ENCODE measurements around the gene RDH11. TPM values are rescaled to one million over a fixed set of nuclear protein-coding genes. Genes with fewer than 3 reads are reported as not detected.

The RDH11 gene
- total and polyA plus RNA-seq, 2 experiments from 2014 or later = 95.2 to 139 TPM

DNA sequence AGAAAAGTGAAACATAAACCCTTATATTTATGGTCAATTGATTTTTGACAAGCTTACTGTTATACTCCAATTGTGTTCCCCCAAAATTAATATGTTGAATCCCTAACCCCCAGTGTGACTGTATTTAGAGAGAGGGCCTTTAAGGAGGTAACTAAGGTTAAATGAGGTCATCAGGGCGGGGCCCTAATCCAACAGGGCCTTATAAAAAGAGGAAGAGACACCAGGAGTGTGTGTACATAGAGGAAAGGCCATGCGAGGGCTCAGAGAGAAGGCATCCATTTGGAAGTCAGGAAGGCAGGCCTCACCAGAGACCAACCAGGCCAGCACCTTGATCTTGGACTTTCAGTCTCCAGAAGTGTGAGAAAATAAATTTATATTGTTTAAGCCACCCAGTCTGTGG lies 14.6 kb downstream of the RDH11 start:
- Histone ChIP-seq H2AFZ (no peak overlapping the region), H3F3A (replicated peaks; ENCODE audit: low read depth) (peaks cover 8% of the 10 kb centered on the region), H3K4me2 (no peak overlapping the region), H4K20me1 (replicated peaks; ENCODE audit: insufficient read depth) (peaks cover 61% of the 10 kb centered on the region), H3K4me3 (no peak overlapping the region), H3K79me2 (replicated peaks; ENCODE audit: insufficient read depth) (peaks cover 66% of the 10 kb centered on the region), H3K4me1 (ENCODE audit: insufficient read depth) (no peaks in the 10 kb centered on the region), H3K9me2 (ENCODE audit: insufficient read depth) (no peaks in the 10 kb centered on the region), H3K36me3 (ENCODE audit: insufficient read depth) (peaks cover 74% of the 10 kb centered on the region), H3K27me3 (ENCODE audit: insufficient read depth) (no peaks in the 10 kb centered on the region), H3K27ac (ENCODE audit: low read depth) (no peak overlapping the region)
- Mint-ChIP-seq H3K27me3 (ENCODE audit: insufficient read depth, low read depth, poor library complexity) (peaks cover 6% of the 10 kb centered on the region), H3K4me1 (peaks cover 3% of the 10 kb centered on the region; the same call in 1 of the 3 replicates), H3K4me3 (no peak overlapping the region), H3K36me3 (ENCODE audit: low read depth) (peaks cover 73% of the 10 kb centered on the region), H3K9me3 (no peaks in the 10 kb centered on the region; the same call in 2 of the 3 replicates), H3K27ac (no peak overlapping the region)
- DNase-seq (ENCODE audit: low spot score) (no peak), ATAC-seq (no peak)
- TF ChIP-seq POLR2AphosphoS5 (IDR thresholded peaks at IDR 0.05; ENCODE audit: low read depth) (no peak), ZNF114 (CRISPR knock-in tag; IDR thresholded peaks at IDR 0.05) (no peak)

DNA sequence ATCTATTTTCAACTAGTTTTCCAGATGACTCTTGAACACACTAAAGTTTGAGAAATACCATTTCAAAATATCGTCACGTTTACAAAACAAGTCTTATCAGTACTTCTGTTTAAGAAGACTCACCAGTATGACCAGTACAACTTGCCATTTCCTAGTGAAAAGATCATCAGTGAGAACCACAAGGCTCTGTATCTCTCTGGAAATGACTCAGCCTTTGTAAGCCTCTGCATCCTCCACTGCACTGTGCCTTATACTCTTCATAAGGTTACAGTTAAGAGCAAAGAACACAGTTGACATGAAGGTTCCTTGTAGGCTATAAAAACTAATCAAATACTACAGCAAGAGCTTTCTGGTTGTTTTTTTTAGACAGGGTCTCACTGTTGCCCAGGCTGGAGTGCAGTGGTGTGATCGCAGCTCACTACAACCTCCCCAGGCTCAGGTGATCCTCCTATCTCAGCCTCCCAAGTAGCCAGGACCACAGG lies 15.4 kb downstream of the RDH11 start:
- Histone ChIP-seq H3K36me3 (ENCODE audit: insufficient read depth) (peaks cover 66% of the 10 kb centered on the region), H3K4me2 (no peak overlapping the region), H3K4me3 (no peak overlapping the region), H4K20me1 (replicated peaks; ENCODE audit: insufficient read depth) (peaks cover 57% of the 10 kb centered on the region), H2AFZ (no peak overlapping the region), H3K27me3 (ENCODE audit: insufficient read depth) (no peaks in the 10 kb centered on the region), H3K4me1 (ENCODE audit: insufficient read depth) (peaks cover 5% of the 10 kb centered on the region; the same call in 1 of the 2 replicates), H3K9me2 (ENCODE audit: insufficient read depth) (no peaks in the 10 kb centered on the region), H3F3A (replicated peaks; ENCODE audit: low read depth) (peaks cover 14% of the 10 kb centered on the region), H3K27ac (ENCODE audit: low read depth) (no peak overlapping the region), H3K79me2 (replicated peaks; ENCODE audit: insufficient read depth) (peaks cover 58% of the 10 kb centered on the region)
- Mint-ChIP-seq H3K27me3 (ENCODE audit: insufficient read depth, low read depth, poor library complexity) (peaks cover 7% of the 10 kb centered on the region), H3K9me3 (no peaks in the 10 kb centered on the region; the same call in 2 of the 3 replicates), H3K4me3 (no peak overlapping the region), H3K36me3 (ENCODE audit: low read depth) (peaks cover 70% of the 10 kb centered on the region), H3K27ac (no peak overlapping the region), H3K4me1 (peaks cover 3% of the 10 kb centered on the region; the same call in 1 of the 3 replicates)
- DNase-seq (ENCODE audit: low spot score) = no peak
- no peak for TF ChIP-seq ZNF331 (CRISPR knock-in tag; IDR thresholded peaks at IDR 0.05; ENCODE audit: low read depth)
- TF ChIP-seq POLR2AphosphoS5 (IDR thresholded peaks at IDR 0.05; ENCODE audit: low read depth) = no peak
- no peak for TF ChIP-seq JUNB (IDR thresholded peaks at IDR 0.05; ENCODE audit: unreplicated experiment)
- TF ChIP-seq, protein P1, sequence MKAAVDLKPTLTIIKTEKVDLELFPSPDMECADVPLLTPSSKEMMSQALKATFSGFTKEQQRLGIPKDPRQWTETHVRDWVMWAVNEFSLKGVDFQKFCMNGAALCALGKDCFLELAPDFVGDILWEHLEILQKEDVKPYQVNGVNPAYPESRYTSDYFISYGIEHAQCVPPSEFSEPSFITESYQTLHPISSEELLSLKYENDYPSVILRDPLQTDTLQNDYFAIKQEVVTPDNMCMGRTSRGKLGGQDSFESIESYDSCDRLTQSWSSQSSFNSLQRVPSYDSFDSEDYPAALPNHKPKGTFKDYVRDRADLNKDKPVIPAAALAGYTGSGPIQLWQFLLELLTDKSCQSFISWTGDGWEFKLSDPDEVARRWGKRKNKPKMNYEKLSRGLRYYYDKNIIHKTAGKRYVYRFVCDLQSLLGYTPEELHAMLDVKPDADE (IDR thresholded peaks at IDR 0.05) = no peak
- TF ChIP-seq EZH2phosphoT487 (IDR thresholded peaks at IDR 0.05; ENCODE audit: unreplicated experiment) = no peak
- no peak for ATAC-seq

DNA sequence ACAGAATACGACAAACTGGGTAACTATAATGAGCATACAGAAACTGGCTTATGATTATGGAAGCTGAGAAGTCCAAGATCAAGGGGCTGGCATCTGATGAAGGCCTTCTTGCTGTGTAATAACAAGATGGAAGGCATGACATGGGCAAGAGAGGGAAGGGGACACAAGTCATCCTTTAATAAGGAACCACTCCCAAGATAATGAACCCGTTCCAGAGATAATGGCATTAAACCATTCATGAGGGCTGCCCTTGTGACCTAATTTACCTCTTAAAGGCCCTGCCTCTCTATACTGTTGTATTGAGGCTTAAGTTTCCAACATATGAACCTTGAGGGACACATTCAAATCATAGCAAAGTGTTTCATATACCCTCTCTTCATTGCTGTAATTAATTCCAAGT lies 16.6 kb downstream of the RDH11 start:
- TF ChIP-seq JUNB (IDR thresholded peaks at IDR 0.05; ENCODE audit: unreplicated experiment) = no peak
- H3K27me3 ChIP-seq (ENCODE audit: insufficient read depth) = no peaks in the 10 kb centered on the region
- H3K36me3 Mint-ChIP-seq (ENCODE audit: low read depth) = peaks cover 58% of the 10 kb centered on the region
- no peaks in the 10 kb centered on the region for H3K9me3 Mint-ChIP-seq
- H3K4me2 ChIP-seq = no peak overlapping the region
- H3K4me1 ChIP-seq (ENCODE audit: insufficient read depth) = peaks cover 5% of the 10 kb centered on the region; the same call in 1 of the 2 replicates
- no peak overlapping the region for H3K27ac ChIP-seq (ENCODE audit: low read depth)
- peaks cover 17% of the 10 kb centered on the region for H3F3A ChIP-seq (replicated peaks; ENCODE audit: low read depth)
- DNase-seq (ENCODE audit: low spot score) = no peak
- H3K27me3 Mint-ChIP-seq (ENCODE audit: insufficient read depth, low read depth, poor library complexity) = peaks cover 7% of the 10 kb centered on the region
- H2AFZ ChIP-seq = no peak overlapping the region
- H3K4me1 Mint-ChIP-seq = peaks cover 3% of the 10 kb centered on the region; the same call in 2 of the 3 replicates
- H3K79me2 ChIP-seq (replicated peaks; ENCODE audit: insufficient read depth) = peaks cover 49% of the 10 kb centered on the region
- H3K9me2 ChIP-seq (ENCODE audit: insufficient read depth) = no peaks in the 10 kb centered on the region
- H3K4me3 ChIP-seq = no peak overlapping the region
- H3K36me3 ChIP-seq (ENCODE audit: insufficient read depth) = peaks cover 54% of the 10 kb centered on the region
- ATAC-seq = no peak
- peaks cover 47% of the 10 kb centered on the region for H4K20me1 ChIP-seq (replicated peaks; ENCODE audit: insufficient read depth)
- no peak overlapping the region for H3K27ac Mint-ChIP-seq
- no peak overlapping the region for H3K4me3 Mint-ChIP-seq
